Mucosa of descending colon (tissue), 3 donors: ENCODE results near the gene KCNJ14. TPM values are rescaled to one million over a fixed set of nuclear protein-coding genes. Genes with fewer than 3 reads are reported as not detected.

Experiments used
- ATAC-seq: fragments of 200-7000 bp; cut with Tn5 transposase; one replicate; pipeline ENCODE4 v1.9.1; 2020; ENCODE audit warnings: mild to moderate bottlenecking, moderate library complexity
- DNase-seq, 3 donors: peaks; one replicate each; pipeline ENCODE4 v3.0.0-alpha.2; 2020
- H3K36me3 ChIP-seq: fragments of 200-600 bp; one replicate; pipeline ENCODE4 v1.8.0; 2021; ENCODE audit warnings: low read depth, mild to moderate bottlenecking
- H3K4me1 ChIP-seq: fragments of 200-600 bp; one replicate; pipeline ENCODE4 v1.8.0; 2021; ENCODE audit warnings: low read depth, mild to moderate bottlenecking
- H3K4me3 ChIP-seq: fragments of 200-600 bp; one replicate; pipeline ENCODE4 v1.8.0; 2021; ENCODE audit warnings: mild to moderate bottlenecking
- H3K9me3 ChIP-seq: fragments of 200-600 bp; one replicate; pipeline ENCODE4 v1.8.0; 2021; ENCODE audit warnings: mild to moderate bottlenecking
- CTCF ChIP-seq: fragments of 200-600 bp; IDR thresholded peaks from one replicate; pipeline ENCODE4 v1.8.0; 2022; ENCODE audit warnings: antibody characterized with exemption, mild to moderate bottlenecking
- intact Hi-C, 2 donors: fragments of 100-400 bp; cut with DNase I in 1 of 2; cut with micrococcal nuclease in 1 of 2; formaldehyde crosslinking; loops; one replicate each; pipeline versions ENCODE4 v1.11.0 to v1.11.1; 2022; cut with DNase I, micrococcal nuclease
- total RNA-seq, 3 donors: library from RNA; stranded (reverse); fragmentation: NEBNext Ultra II Directional in 2 of 3; extraction: Animal tissue kit (Norgen Biotek cat#: 25700) in 2 of 3; gene quantifications; one replicate each; pipeline versions ENCODE4 v1.2.1 to v1.2.4, GENCODE V29; 2021 to 2023
- donor health status: DM: no; HTN: no; CAD: no; lungs with moderate emphysema.
- donor health status: DM: no; HTN: no; CAD: no.
- donor health status: DM: no; HTN: yes; CAD: no.

KCNJ14 gene
- total RNA-seq, 3 donors from 2014 or later: 0.46 to 1.3 (median 0.67) TPM

GRCh38 chr19:48417421-48417820 is 38.0 kb upstream of the KCNJ14 start:
- intact Hi-C loops: no loop called here
- DNase-seq (no peak), ATAC-seq (no peak)

GRCh38 chr19:48418317-48419064 is 36.9 kb upstream of the KCNJ14 start:
- ATAC-seq (no peak), DNase-seq (no peak)
- no peak for TF ChIP-seq CTCF
- intact Hi-C loops: no loop called here
- Histone ChIP-seq H3K36me3 (no peaks in the 10 kb centered on the region), H3K4me3 (no peak overlapping the region), H3K4me1 (no peaks in the 10 kb centered on the region), H3K9me3 (no peaks in the 10 kb centered on the region)

More at GRCh38 chr19:48417421-48417820, 38.0 kb upstream of the KCNJ14 start:
- Histone ChIP-seq H3K4me1 (no peaks in the 10 kb centered on the region), H3K36me3 (no peaks in the 10 kb centered on the region), H3K9me3 (no peaks in the 10 kb centered on the region), H3K4me3 (no peak overlapping the region)
- TF ChIP-seq CTCF: no peak

GRCh38 chr19:48419158-48419920 is 36.0 kb upstream of the KCNJ14 start:
- DNase-seq: peak; percentile 60 to 68 (median 67)

GRCh38 chr19:48421548-48421947 is 33.8 kb upstream of the KCNJ14 start:
- Histone ChIP-seq H3K4me1 (no peaks in the 10 kb centered on the region), H3K4me3 (no peak overlapping the region), H3K9me3 (no peaks in the 10 kb centered on the region), H3K36me3 (no peaks in the 10 kb centered on the region)
- intact Hi-C loops: no loop called here
- no peak for TF ChIP-seq CTCF
- ATAC-seq: no peak
- no peak for DNase-seq

More at GRCh38 chr19:48419158-48419920, 36.0 kb upstream of the KCNJ14 start:
- no peaks in the 10 kb centered on the region for H3K9me3 ChIP-seq
- H3K4me1 ChIP-seq: no peaks in the 10 kb centered on the region
- H3K4me3 ChIP-seq: no peak overlapping the region
- TF ChIP-seq CTCF: no peak
- peak; percentile 41 for ATAC-seq
- H3K36me3 ChIP-seq: no peaks in the 10 kb centered on the region
- intact Hi-C loops: no loop called here

GRCh38 chr19:48424694-48425219 is 30.6 kb upstream of the KCNJ14 start:
- DNase-seq (no peak), ATAC-seq (peak; percentile 42)
- intact Hi-C loops: no loop called here
- Histone ChIP-seq H3K4me1 (no peaks in the 10 kb centered on the region), H3K36me3 (no peaks in the 10 kb centered on the region), H3K9me3 (no peaks in the 10 kb centered on the region), H3K4me3 (no peak overlapping the region)
- no peak for TF ChIP-seq CTCF
